Suprapubic skin (tissue), 4 donors: ENCODE measurements around the gene HECTD2. TPM values are rescaled to one million over a fixed set of nuclear protein-coding genes. Genes with fewer than 3 reads are reported as not detected.

Experiments used
- DNase-seq, 2 donors: peaks; one replicate each; pipeline ENCODE4 v3.0.0-alpha.2; 2019; ENCODE audit warnings: low spot score in 2 of 2
- H3K27ac ChIP-seq: fragments of 200-600 bp; sonication (generic); one replicate; pipeline ENCODE4 v1.5.1; 2019
- H3K27me3 ChIP-seq: fragments of 200-600 bp; sonication (generic); one replicate; pipeline ENCODE4 v1.5.1; 2019
- H3K36me3 ChIP-seq: fragments of 200-600 bp; sonication (generic); one replicate; pipeline ENCODE4 v1.5.1; 2019
- H3K4me1 ChIP-seq: fragments of 200-600 bp; sonication (generic); one replicate; pipeline ENCODE4 v1.5.1; 2019
- H3K4me3 ChIP-seq: fragments of 200-600 bp; sonication (generic); one replicate; pipeline ENCODE4 v1.5.1; 2019; ENCODE audit warnings: mild to moderate bottlenecking
- H3K9me3 ChIP-seq: fragments of 200-600 bp; sonication (generic); one replicate; pipeline ENCODE4 v1.5.1; 2019
- EP300 ChIP-seq: sonication (generic); formaldehyde crosslinking; IDR thresholded peaks from one replicate; pipeline ENCODE4 v1.6.1; 2017; ENCODE audit warnings: antibody characterized with exemption
- POLR2A ChIP-seq, 2 donors: fragments of 450-650 bp; IDR thresholded peaks; one replicate each; pipeline ENCODE4 v1.6.1; 2017; ENCODE audit warnings: antibody characterized with exemption in 2 of 2, mild to moderate bottlenecking in 2 of 2, moderate library complexity in 2 of 2
- POLR2AphosphoS5 ChIP-seq, 3 donors: sonication (generic); formaldehyde crosslinking; IDR thresholded peaks; one replicate each; pipeline ENCODE4 v1.6.1; 2017; ENCODE audit warnings: antibody characterized with exemption in 3 of 3
- WGBS: methylation state at CpG from one replicate; pipeline ENCODE4 v1.1.5; 2018; 5-methylcytosine and 5-hydroxymethylcytosine counted together
- total RNA-seq, 4 donors: library from RNA; depleted of rRNA; stranded (reverse); fragments of >200 nt; gene quantifications; one replicate each; pipeline ENCODE4 v1.1.0, GENCODE V29; 2016
- TF ChIP-seq, protein P1 (sequence below), 2 donors: fragments of 200-600 bp in 1 of 2; fragments of 450-650 bp in 1 of 2; sonication (generic) in 1 of 2; IDR thresholded peaks; one replicate each; pipeline ENCODE4 v1.5.1; 2016 to 2019; ENCODE audit warnings: antibody characterized with exemption in 2 of 2, mild to moderate bottlenecking in 1 of 2, moderate library complexity in 1 of 2

The HECTD2 gene
- total RNA-seq, 4 donors from 2014 or later = 3.4 to 10.5 (median 8.6) TPM

DNA sequence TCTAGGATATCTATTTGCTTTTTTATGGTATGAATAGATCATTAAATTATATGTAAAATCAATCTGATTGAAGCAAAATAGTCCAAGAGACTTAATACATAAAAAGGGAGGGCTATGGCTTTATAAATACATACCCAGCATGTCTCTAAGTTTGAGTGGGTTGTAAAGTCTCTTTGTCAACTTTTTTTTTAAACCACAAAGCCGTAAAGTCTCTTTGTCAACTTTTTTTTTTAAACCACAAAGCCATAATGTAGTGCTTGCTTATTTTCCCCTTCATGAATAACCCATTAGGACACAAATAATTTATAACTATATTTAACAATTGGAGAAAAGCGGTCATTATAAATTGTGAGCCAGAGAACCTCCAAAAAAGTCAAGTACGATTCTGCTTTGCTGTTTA is 5.7 kb downstream of the HECTD2 start:
- Histone ChIP-seq H3K27me3 (no peaks in the 10 kb centered on the region), H3K36me3 (no peaks in the 10 kb centered on the region), H3K27ac (no peak overlapping the region), H3K9me3 (no peaks in the 10 kb centered on the region), H3K4me1 (peaks cover 25% of the 10 kb centered on the region), H3K4me3 (no peak overlapping the region)
- TF ChIP-seq EP300 = no peak
- no peak for TF ChIP-seq POLR2AphosphoS5 (IDR thresholded peaks at IDR 0.05)
- TF ChIP-seq, protein P1, sequence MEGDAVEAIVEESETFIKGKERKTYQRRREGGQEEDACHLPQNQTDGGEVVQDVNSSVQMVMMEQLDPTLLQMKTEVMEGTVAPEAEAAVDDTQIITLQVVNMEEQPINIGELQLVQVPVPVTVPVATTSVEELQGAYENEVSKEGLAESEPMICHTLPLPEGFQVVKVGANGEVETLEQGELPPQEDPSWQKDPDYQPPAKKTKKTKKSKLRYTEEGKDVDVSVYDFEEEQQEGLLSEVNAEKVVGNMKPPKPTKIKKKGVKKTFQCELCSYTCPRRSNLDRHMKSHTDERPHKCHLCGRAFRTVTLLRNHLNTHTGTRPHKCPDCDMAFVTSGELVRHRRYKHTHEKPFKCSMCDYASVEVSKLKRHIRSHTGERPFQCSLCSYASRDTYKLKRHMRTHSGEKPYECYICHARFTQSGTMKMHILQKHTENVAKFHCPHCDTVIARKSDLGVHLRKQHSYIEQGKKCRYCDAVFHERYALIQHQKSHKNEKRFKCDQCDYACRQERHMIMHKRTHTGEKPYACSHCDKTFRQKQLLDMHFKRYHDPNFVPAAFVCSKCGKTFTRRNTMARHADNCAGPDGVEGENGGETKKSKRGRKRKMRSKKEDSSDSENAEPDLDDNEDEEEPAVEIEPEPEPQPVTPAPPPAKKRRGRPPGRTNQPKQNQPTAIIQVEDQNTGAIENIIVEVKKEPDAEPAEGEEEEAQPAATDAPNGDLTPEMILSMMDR (IDR thresholded peaks at IDR 0.05) = no peak
- TF ChIP-seq POLR2A (IDR thresholded peaks at IDR 0.05) = no peak
- no peak for DNase-seq
- 61% methylated on average over 3 of the region's 3 CpGs for WGBS

DNA sequence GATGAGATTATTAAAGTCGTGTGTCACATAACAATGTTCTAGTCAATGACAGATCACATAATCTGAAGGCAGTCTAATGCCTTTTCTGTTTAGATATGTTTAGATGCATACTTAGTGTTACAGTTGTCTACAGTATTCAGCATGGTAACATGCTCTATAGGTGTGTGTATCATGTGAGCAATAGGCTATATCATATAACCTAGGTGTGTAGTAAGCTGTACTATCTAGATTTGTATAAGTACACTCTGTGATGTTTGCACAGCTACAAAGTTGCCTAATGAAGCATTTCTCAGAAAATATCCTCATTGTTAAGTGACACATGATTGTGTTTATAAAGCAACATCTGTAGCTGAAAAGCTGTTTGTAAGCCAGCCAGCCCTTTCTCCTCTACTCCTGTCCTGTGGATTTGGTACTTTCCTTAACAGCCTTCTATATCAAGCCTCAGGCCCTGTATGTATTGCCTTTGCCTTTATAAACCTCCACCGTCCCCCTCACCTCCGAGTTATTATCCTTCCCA is 6.3 kb downstream of the HECTD2 start:
- no peak for DNase-seq
- Histone ChIP-seq H3K9me3 (no peaks in the 10 kb centered on the region), H3K27ac (no peak overlapping the region), H3K4me3 (no peak overlapping the region), H3K27me3 (no peaks in the 10 kb centered on the region), H3K36me3 (no peaks in the 10 kb centered on the region), H3K4me1 (peaks cover 20% of the 10 kb centered on the region)
- TF ChIP-seq EP300 (no peak), POLR2A (IDR thresholded peaks at IDR 0.05) (no peak), POLR2AphosphoS5 (IDR thresholded peaks at IDR 0.05) (no peak)
- TF ChIP-seq, protein P1 (IDR thresholded peaks at IDR 0.05) = no peak
- WGBS = 59% methylated on average over 3 of the region's 3 CpGs

GRCh38 chr10:91418416-91418815 is 8.3 kb downstream of the HECTD2 start:
- no peaks in the 10 kb centered on the region for H3K27me3 ChIP-seq
- H3K27ac ChIP-seq = no peak overlapping the region
- no peak overlapping the region for H3K4me3 ChIP-seq
- H3K9me3 ChIP-seq = no peaks in the 10 kb centered on the region
- TF ChIP-seq POLR2A (IDR thresholded peaks at IDR 0.05) = no peak
- no peak for TF ChIP-seq EP300
- TF ChIP-seq POLR2AphosphoS5 (IDR thresholded peaks at IDR 0.05) = no peak
- TF ChIP-seq, protein P1 (IDR thresholded peaks at IDR 0.05) = no peak
- no peak for DNase-seq
- H3K4me1 ChIP-seq = peaks cover 11% of the 10 kb centered on the region
- 88% methylated on average over 2 of the region's 2 CpGs for WGBS
- no peaks in the 10 kb centered on the region for H3K36me3 ChIP-seq

- no peak for DNase-seq
- H3K9me3 ChIP-seq = no peaks in the 10 kb centered on the region
- WGBS = 80% methylated on average over 2 of the region's 2 CpGs
- TF ChIP-seq POLR2A (IDR thresholded peaks at IDR 0.05) = no peak
- TF ChIP-seq, protein P1 (IDR thresholded peaks at IDR 0.05) = no peak
- H3K27me3 ChIP-seq = no peaks in the 10 kb centered on the region
- H3K4me3 ChIP-seq = no peak overlapping the region
- H3K27ac ChIP-seq = no peak overlapping the region
- peaks cover 3% of the 10 kb centered on the region for H3K4me1 ChIP-seq
- H3K36me3 ChIP-seq = no peaks in the 10 kb centered on the region
Measured at GRCh38 chr10:91420868-91421267, 10.7 kb downstream of the HECTD2 start.

DNA sequence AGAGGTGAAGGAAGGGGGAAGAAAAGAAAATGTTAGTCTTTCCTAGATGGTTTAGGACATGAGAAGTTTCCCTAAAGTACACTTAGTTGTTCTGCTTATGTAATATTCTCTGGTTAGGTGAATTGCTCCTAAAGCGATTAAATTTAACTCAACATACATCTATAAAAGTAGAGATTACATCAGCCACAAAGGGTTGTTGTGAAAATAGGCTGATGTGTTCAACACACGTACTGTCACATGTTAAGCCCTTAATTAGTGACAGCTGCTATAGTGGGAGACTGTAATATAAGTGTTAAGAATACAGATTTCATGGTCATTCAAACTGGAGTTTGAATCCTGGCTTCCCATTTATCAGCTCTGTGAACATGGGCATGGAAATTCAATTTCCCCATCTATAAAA is 12.8 kb downstream of the HECTD2 start:
- no peaks in the 10 kb centered on the region for H3K4me1 ChIP-seq
- no peaks in the 10 kb centered on the region for H3K27me3 ChIP-seq
- H3K36me3 ChIP-seq = no peaks in the 10 kb centered on the region
- no peak overlapping the region for H3K27ac ChIP-seq
- H3K9me3 ChIP-seq = no peaks in the 10 kb centered on the region
- 68% methylated on average over 2 of the region's 2 CpGs for WGBS
- no peak for DNase-seq
- no peak for TF ChIP-seq POLR2A (IDR thresholded peaks at IDR 0.05)
- TF ChIP-seq, protein P1 (IDR thresholded peaks at IDR 0.05) = no peak
- TF ChIP-seq EP300 = no peak
- no peak for TF ChIP-seq POLR2AphosphoS5 (IDR thresholded peaks at IDR 0.05)
- no peak overlapping the region for H3K4me3 ChIP-seq
